Measurements from ENCODE around the gene CLEC16A. TPM values are rescaled to one million over a fixed set of nuclear protein-coding genes. Genes with fewer than 3 reads are reported as not detected.

Gene CLEC16A
- polyA plus RNA-seq, 3 donors: 3.4 to 12.0 (median 5.8) TPM

GRCh38 chr16:11076259-11077018 is 132.1 kb downstream of the CLEC16A start:
- Mint-ChIP-seq H3K4me3 (no peak overlapping the region), H3K9me3 (no peaks in the 10 kb centered on the region), H3K36me3 (peaks cover 66 to 74% of the 10 kb centered on the region in 2 donors), H3K27ac (no peak overlapping the region), H3K4me1 (no peaks in the 10 kb centered on the region), H3K27me3 (ENCODE audit: low read depth in 3 of 3) (peaks cover 0 to 1% (median 0%) of the 10 kb centered on the region in 3 donors)
- intact Hi-C loops (cut with micrococcal nuclease): no loop called here
- Histone ChIP-seq H4K20me1 (ENCODE audit: insufficient read depth, low read length) (no peaks in the 10 kb centered on the region), H3K4me1 (ENCODE audit: control insufficient read depth in 1 of 2, insufficient read depth in 2 of 2, low read length in 2 of 2) (no peaks in the 10 kb centered on the region), H3K79me2 (ENCODE audit: insufficient read depth, low read length) (no peaks in the 10 kb centered on the region), H3K27me3 (ENCODE audit: control insufficient read depth in 2 of 2, insufficient read depth in 2 of 2, low read length in 2 of 2) (no peaks in the 10 kb centered on the region), H3K4me2 (replicated peaks; ENCODE audit: extremely low read depth, low read length, poor library complexity, severe bottlenecking) (no peak overlapping the region), H3K9ac (ENCODE audit: insufficient read depth, low read length, poor library complexity, severe bottlenecking) (no peak overlapping the region), H2AFZ (ENCODE audit: insufficient read depth, low read depth, low read length, poor library complexity, severe bottlenecking) (no peak overlapping the region), H3K4me3 (replicated peaks in 1 of 3; ENCODE audit: low read depth in 2 of 3, low read length in 3 of 3) (no peak overlapping the region), H3K27ac (ENCODE audit: low read depth in 1 of 2, low read length in 2 of 2) (no peak overlapping the region), H3K36me3 (replicated peaks in 1 of 2; ENCODE audit: control insufficient read depth in 1 of 2, insufficient read depth in 2 of 2, low read length in 2 of 2) (peaks cover 27 to 72% of the 10 kb centered on the region in 2 donors), H3K9me3 (replicated peaks in 1 of 2; ENCODE audit: control insufficient read depth in 1 of 2, insufficient read depth in 1 of 2, low read length in 2 of 2) (no peaks in the 10 kb centered on the region)
- WGBS (ENCODE audit: insufficient coverage): 100% methylated on average over 3 of the region's 13 CpGs
- DNase-seq: no peak
- TF ChIP-seq CTCF (IDR thresholded peaks at IDR 0.05): no peak

GRCh38 chr16:11078812-11079459 is 134.6 kb downstream of the CLEC16A start:
- no peak overlapping the region for H3K27ac ChIP-seq (ENCODE audit: low read depth in 1 of 2, low read length in 2 of 2)
- H3K9me3 ChIP-seq (replicated peaks in 1 of 2; ENCODE audit: control insufficient read depth in 1 of 2, insufficient read depth in 1 of 2, low read length in 2 of 2): no peaks in the 10 kb centered on the region
- no peaks in the 10 kb centered on the region for H3K4me1 ChIP-seq (ENCODE audit: control insufficient read depth in 1 of 2, insufficient read depth in 2 of 2, low read length in 2 of 2)
- no peak overlapping the region for H3K4me3 Mint-ChIP-seq
- no peaks in the 10 kb centered on the region for H3K27me3 ChIP-seq (ENCODE audit: control insufficient read depth in 2 of 2, insufficient read depth in 2 of 2, low read length in 2 of 2)
- intact Hi-C loops (cut with micrococcal nuclease): no loop called here
- H3K9me3 Mint-ChIP-seq: peaks cover 0 to 2% (median 0%) of the 10 kb centered on the region in 7 donors
- H3K4me2 ChIP-seq (replicated peaks; ENCODE audit: extremely low read depth, low read length, poor library complexity, severe bottlenecking): no peak overlapping the region
- H3K27me3 Mint-ChIP-seq (ENCODE audit: low read depth in 3 of 3): peaks cover 0 to 1% (median 0%) of the 10 kb centered on the region in 3 donors
- no peak overlapping the region for H2AFZ ChIP-seq (ENCODE audit: insufficient read depth, low read depth, low read length, poor library complexity, severe bottlenecking)
- peak overlapping the region in 1 of 7 donors; percentile 21 for H3K27ac Mint-ChIP-seq
- H3K4me3 ChIP-seq (replicated peaks in 1 of 3; ENCODE audit: low read depth in 2 of 3, low read length in 3 of 3): no peak overlapping the region
- no peak overlapping the region for H3K9ac ChIP-seq (ENCODE audit: insufficient read depth, low read length, poor library complexity, severe bottlenecking)
- no peaks in the 10 kb centered on the region for H3K79me2 ChIP-seq (ENCODE audit: insufficient read depth, low read length)
- H3K36me3 ChIP-seq (replicated peaks in 1 of 2; ENCODE audit: control insufficient read depth in 1 of 2, insufficient read depth in 2 of 2, low read length in 2 of 2): peaks cover 19 to 74% of the 10 kb centered on the region in 2 donors
- peaks cover 62 to 71% of the 10 kb centered on the region in 2 donors for H3K36me3 Mint-ChIP-seq
- no peak for TF ChIP-seq CTCF (IDR thresholded peaks at IDR 0.05)
- DNase-seq: no peak
- H4K20me1 ChIP-seq (ENCODE audit: insufficient read depth, low read length): no peaks in the 10 kb centered on the region
- no peaks in the 10 kb centered on the region for H3K4me1 Mint-ChIP-seq
- 100% methylated on average over 2 of the region's 5 CpGs for WGBS (ENCODE audit: insufficient coverage)

Measured in CD14-positive monocyte (primary cell).